Ascending aorta (tissue), 2 donors: ENCODE data around the gene SGCG. TPM values are rescaled to one million over a fixed set of nuclear protein-coding genes. Genes with fewer than 3 reads are reported as not detected.
"Not testable (repeated sequence)": the region's sequence is repeated elsewhere in the genome, so short reads cannot be mapped to it uniquely, and the experiment has no call there.

ENCODE experiments used
- DNase-seq, 2 donors: peaks; one replicate each; pipeline ENCODE4 v3.0.0-alpha.2; 2019; ENCODE audit warnings: low spot score in 2 of 2
- H3K27ac ChIP-seq, 2 donors: fragments of 200-600 bp; sonication (generic); one replicate each; pipeline ENCODE4 v1.5.1; 2016 to 2017; ENCODE audit warnings: mild to moderate bottlenecking in 1 of 2
- H3K27me3 ChIP-seq: fragments of 200-600 bp; sonication (generic); one replicate; pipeline ENCODE4 v1.5.1; 2017
- H3K36me3 ChIP-seq, 2 donors: fragments of 200-600 bp; sonication (generic); one replicate each; pipeline ENCODE4 v1.5.1; 2016
- H3K4me1 ChIP-seq, 2 donors: fragments of 200-600 bp; sonication (generic); one replicate each; pipeline ENCODE4 v1.5.1; 2016 to 2017; ENCODE audit warnings: mild to moderate bottlenecking in 1 of 2
- H3K4me3 ChIP-seq, 2 donors: fragments of 200-600 bp; sonication (generic); one replicate each; pipeline ENCODE4 v1.5.1; 2016 to 2017; ENCODE audit warnings: mild to moderate bottlenecking in 1 of 2
- H3K9me3 ChIP-seq, 2 donors: fragments of 200-600 bp; sonication (generic); one replicate each; pipeline ENCODE4 v1.5.1; 2016
- CTCF ChIP-seq, 3 experiments: fragments of 200-600 bp in 2 of 3; fragments of 450-650 bp in 1 of 3; sonication (generic) in 2 of 3; IDR thresholded peaks; one replicate each; pipeline ENCODE4 v1.5.1; 2016 to 2019; ENCODE audit warnings: antibody characterized with exemption in 3 of 3, mild to moderate bottlenecking in 1 of 3, moderate library complexity in 1 of 3
- intact Hi-C: fragments of 100-400 bp; cut with DNase I; formaldehyde crosslinking; loops from one replicate; pipeline ENCODE4 v1.15.1; 2023
- total RNA-seq: library from RNA; depleted of rRNA; stranded (reverse); fragments of >200 nt; gene quantifications from one replicate; pipeline ENCODE4 v1.1.0, GENCODE V29; 2016

The SGCG gene
- total RNA-seq: not detected

GRCh38 chr13:23180711-23181110 is at the start of gene SGCG:
TSS of gene SGCG (plus strand) at chr13:23180979. CDS start at chr13:23203695, 22,716 bp downstream.
- intact Hi-C loops: no loop called here
- Histone ChIP-seq H3K9me3 (no peaks in the 10 kb centered on the region), H3K27ac (no peak within 1 kb of the TSS), H3K36me3 (no peaks in the 10 kb centered on the region), H3K4me3 (no peak within 1 kb of the TSS), H3K4me1 (no peaks in the 10 kb centered on the region), H3K27me3 (no peaks in the 10 kb centered on the region)
- no peak for DNase-seq
- no peak for TF ChIP-seq CTCF (IDR thresholded peaks at IDR 0.05)

GRCh38 chr13:23134542-23134941 is 46.2 kb upstream of the SGCG start:
- Histone ChIP-seq H3K27me3 (no peaks in the 10 kb centered on the region), H3K9me3 (no peaks in the 10 kb centered on the region), H3K4me3 (no peak overlapping the region), H3K27ac (no peak overlapping the region), H3K4me1 (no peaks in the 10 kb centered on the region), H3K36me3 (no peaks in the 10 kb centered on the region)
- intact Hi-C loops: no loop called here
- no peak for DNase-seq
- no peak for TF ChIP-seq CTCF (IDR thresholded peaks at IDR 0.05)

GRCh38 chr13:23140492-23140891 is 40.3 kb upstream of the SGCG start:
- DNase-seq: no peak
- intact Hi-C loops: no loop called here
- H3K27me3 ChIP-seq: no peaks in the 10 kb centered on the region
- no peak for TF ChIP-seq CTCF (IDR thresholded peaks at IDR 0.05)
- no peak overlapping the region for H3K27ac ChIP-seq
- H3K4me1 ChIP-seq: no peaks in the 10 kb centered on the region
- no peaks in the 10 kb centered on the region for H3K9me3 ChIP-seq
- H3K36me3 ChIP-seq: no peaks in the 10 kb centered on the region
- H3K4me3 ChIP-seq: no peak overlapping the region

GRCh38 chr13:23141964-23142363 is 38.8 kb upstream of the SGCG start:
- H3K27me3 ChIP-seq: no peaks in the 10 kb centered on the region
- H3K4me3 ChIP-seq: no peak overlapping the region
- intact Hi-C loops: no loop called here
- H3K27ac ChIP-seq: no peak overlapping the region
- no peak for TF ChIP-seq CTCF (IDR thresholded peaks at IDR 0.05)
- no peak for DNase-seq
- no peaks in the 10 kb centered on the region for H3K36me3 ChIP-seq
- no peaks in the 10 kb centered on the region for H3K9me3 ChIP-seq
- H3K4me1 ChIP-seq: no peaks in the 10 kb centered on the region

GRCh38 chr13:23142607-23143006 is 38.2 kb upstream of the SGCG start:
- H3K4me1 ChIP-seq, DNase-seq, H3K27ac ChIP-seq, H3K9me3 ChIP-seq, H3K27me3 ChIP-seq, H3K36me3 ChIP-seq, H3K4me3 ChIP-seq, intact Hi-C loops: not testable (repeated sequence)

GRCh38 chr13:23144431-23144830 is 36.3 kb upstream of the SGCG start:
- no peak overlapping the region for H3K27ac ChIP-seq
- H3K4me1 ChIP-seq: no peaks in the 10 kb centered on the region
- no peak overlapping the region for H3K4me3 ChIP-seq
- no peaks in the 10 kb centered on the region for H3K36me3 ChIP-seq
- DNase-seq: no peak
- intact Hi-C loops: no loop called here
- H3K27me3 ChIP-seq: no peaks in the 10 kb centered on the region
- TF ChIP-seq CTCF (IDR thresholded peaks at IDR 0.05): no peak
- H3K9me3 ChIP-seq: no peaks in the 10 kb centered on the region
